HG03045 (cell line): ENCODE data around the gene PALLD.
"Not testable (repeated sequence)": the region's sequence is repeated elsewhere in the genome, so short reads cannot be mapped to it uniquely, and the experiment has no call there.

Source experiments
- ATAC-seq: cut with Tn5 transposase; IDR thresholded peaks from one replicate; pipeline ENCODE4 v1.9.1; 2021; ENCODE audit warnings: mild to moderate bottlenecking, moderate library complexity; ENCODE audit not compliant: unreplicated experiment

PALLD gene

GRCh38 chr4:168496834-168497233 is at the start of gene PALLD:
TSS of gene PALLD (plus strand) at chr4:168497052.
- ATAC-seq: no peak

GRCh38 chr4:168449063-168449462 is 47.8 kb upstream of the PALLD start:
- ATAC-seq: not testable (repeated sequence)

DNA sequence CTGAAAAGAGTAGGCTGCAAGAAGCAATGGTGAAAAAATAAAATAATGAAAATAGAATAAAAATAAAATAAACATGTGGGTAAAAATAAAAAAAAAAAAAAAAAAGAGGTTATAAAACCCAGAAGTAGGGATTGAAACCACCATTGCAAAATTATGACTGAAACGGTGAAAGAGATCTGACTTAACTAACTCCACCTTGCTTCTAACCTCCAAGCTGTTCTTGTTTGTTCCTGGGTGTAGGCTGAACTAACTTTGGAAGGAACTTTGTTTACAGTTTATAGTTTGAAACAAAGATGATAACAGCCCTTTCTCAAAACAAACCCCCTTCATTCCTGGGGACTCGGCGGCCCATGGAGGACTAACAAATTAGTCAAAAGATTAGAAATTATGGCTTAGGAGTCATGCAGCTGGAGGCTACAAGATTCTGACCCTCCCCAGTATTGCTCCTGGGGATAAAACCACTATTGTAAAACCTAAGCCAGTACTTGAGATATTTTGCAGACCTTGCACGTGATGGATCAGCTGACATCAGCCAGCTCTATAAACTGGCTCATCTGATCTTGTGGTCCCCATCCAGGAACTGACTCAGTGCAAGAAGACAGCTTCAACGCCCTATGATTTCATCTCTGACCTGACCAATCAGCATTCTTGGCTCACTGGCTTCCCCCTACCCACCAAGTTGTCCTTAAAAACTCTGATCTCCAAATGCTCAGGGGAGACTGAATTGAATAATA is 47.0 kb upstream of the PALLD start:
- no peak for ATAC-seq

DNA sequence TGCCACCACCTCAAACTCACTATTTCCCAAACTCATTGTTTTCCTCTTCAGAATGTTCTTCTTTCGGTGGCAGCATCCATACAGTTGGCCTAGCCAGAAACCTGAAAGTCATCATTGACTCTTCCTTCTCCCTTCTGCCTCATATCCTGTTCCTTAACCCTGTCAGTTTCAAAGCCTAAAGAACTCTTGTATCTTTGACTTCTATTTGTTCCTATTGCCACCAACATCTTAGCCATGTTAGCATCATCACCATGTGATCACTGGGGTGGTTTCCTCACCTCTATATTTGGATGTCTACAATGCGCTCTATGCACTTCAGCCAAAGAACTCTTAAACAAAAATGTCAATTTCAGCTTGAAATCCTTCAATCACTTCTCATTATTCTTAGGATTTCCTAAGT is 45.5 kb upstream of the PALLD start:
- peak; percentile 26 for ATAC-seq

DNA sequence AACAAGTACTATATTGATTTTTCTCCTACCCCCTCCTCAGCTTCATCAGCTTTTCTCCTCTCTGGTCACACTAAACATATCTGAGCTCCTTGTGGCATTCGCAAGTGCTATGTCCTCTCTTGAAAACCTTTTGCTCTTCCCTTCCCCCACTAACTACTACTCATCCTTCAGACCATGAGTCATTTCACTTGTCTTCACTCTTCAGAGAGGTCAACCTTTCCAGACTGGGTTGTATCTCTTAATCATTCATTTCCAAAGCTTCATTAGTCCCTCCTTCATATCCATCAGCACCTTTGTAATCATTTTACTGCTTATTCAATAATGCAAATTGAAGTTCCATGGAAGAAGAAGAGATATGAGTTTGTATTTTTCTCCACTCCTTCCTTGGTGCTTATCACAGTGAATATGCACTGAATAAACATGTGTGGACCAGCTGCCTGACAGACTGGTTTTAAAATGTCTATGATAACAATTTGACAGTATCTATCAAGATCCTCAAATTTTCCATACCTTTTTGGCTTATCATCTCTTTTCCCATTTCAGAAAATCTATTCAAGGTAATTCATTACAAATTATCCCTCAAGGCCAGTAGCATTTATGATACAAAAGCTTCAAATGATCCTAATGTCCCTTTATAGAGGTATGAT is 45.0 kb upstream of the PALLD start:
- peak; percentile 82 for ATAC-seq

GRCh38 chr4:168453146-168453545 is 43.7 kb upstream of the PALLD start:
- no peak for ATAC-seq

DNA sequence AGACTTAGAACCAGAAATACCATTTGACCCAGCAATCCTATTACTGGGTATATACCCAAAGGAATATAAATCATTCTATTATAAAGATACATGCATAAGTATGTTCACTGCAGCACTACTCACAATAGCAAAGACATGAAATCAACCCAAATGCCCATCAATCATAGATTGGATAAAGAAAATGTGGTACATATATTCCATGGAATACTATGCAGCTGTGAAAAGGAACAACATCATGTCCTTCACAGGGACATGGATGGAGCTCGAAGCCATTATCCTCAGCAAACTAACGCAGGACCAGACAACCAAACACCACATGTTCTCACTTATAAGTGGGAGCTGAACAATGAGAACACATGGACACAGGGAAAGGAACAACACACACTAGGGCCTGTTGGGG is 38.6 kb upstream of the PALLD start:
- ATAC-seq: not testable (repeated sequence)

DNA sequence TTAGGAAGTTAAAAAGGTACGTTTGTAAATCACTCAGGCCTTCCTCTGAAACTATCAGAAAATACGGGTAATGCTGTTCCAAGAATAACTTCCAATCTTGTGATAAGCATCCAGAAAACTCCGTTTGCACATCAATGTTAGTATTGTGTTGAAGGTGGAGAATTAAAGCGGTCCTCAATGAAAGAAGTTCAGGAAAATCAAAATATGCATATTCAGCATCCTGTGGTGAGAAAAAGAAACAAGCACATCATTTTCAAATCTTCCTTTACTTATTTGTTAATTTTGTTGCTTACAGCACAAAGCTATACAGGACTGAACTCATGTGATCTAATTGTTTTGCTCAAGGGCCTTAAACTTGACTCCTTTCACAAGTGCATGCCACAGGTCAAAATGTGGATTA is 35.0 kb upstream of the PALLD start:
- no peak for ATAC-seq

DNA sequence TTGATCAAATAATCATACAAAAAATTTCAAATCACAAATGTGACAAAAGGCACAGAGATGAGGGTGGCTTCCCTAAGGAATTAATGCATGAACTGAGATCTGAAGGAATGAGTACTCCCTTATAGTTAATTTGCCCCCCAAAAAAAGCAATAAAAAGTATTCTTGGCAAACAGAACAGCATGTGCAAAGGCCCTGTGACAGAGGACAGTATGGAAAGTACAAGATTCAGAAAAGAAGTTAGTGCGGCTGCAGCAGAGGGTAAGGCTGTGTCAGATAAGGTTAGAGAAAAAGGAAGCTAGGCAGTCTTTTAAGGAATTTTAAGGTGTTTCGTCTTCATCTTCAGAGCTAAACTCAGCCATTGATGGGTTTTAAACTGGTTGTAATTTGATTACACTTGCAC is 23.9 kb upstream of the PALLD start:
- ATAC-seq: no peak

DNA sequence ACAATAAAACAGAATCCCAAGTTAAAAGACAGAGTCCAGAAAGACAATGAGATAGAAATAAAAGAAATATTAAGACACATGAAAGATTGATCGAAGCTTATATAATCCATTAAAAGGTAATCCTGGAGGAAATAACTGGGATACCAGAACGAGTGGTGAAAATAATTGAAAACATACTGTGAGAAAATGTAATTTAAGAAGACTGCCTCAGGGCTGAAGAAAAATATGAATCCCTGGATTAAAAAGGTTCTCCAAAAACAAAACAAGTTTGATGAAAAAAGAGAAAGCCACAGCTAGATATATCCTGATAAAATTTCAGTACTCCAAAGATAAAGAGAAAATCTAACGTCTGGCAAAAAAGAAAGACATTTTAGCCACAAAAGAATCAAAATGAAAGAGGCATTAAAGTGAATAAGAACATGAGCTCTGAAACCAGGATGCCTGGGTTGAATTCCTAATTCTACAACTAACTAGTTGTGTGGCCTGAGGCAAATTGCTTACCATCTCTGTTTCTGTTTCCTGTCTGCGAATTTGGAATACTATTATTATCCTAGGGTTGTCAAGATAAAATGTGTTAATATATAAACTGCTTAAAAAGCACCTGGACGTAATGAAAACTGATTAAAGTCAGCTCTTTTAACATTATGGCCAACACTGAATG is 22.1 kb upstream of the PALLD start:
- no peak for ATAC-seq

GRCh38 chr4:168475745-168476144 is 21.1 kb upstream of the PALLD start:
- ATAC-seq: no peak

- no peak for ATAC-seq
Observed at GRCh38 chr4:168478868-168479267, 18.0 kb upstream of the PALLD start.

- no peak for ATAC-seq
Observed at GRCh38 chr4:168480931-168481611, 15.8 kb upstream of the PALLD start.

- no peak for ATAC-seq
Observed at GRCh38 chr4:168483811-168484210, 13.0 kb upstream of the PALLD start.

DNA sequence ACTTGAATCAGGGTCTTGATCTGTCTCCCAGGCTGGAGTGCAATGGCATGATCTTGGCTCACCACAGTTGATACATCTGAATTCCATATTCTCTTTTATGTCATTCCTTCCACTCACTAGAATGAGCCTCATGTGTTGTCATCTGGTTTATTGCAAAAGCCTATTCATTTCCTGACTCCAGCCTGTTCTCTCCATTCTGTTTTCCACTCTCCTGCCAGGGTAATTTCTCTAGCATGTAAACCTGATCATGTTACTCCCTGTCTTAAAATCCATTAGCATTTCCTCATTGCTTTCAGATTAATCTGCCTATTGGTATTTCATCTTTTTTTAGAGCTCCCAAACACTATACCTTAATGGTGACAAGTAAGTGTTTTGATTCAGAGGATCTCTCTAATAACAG is 12.2 kb upstream of the PALLD start:
- ATAC-seq: no peak

DNA sequence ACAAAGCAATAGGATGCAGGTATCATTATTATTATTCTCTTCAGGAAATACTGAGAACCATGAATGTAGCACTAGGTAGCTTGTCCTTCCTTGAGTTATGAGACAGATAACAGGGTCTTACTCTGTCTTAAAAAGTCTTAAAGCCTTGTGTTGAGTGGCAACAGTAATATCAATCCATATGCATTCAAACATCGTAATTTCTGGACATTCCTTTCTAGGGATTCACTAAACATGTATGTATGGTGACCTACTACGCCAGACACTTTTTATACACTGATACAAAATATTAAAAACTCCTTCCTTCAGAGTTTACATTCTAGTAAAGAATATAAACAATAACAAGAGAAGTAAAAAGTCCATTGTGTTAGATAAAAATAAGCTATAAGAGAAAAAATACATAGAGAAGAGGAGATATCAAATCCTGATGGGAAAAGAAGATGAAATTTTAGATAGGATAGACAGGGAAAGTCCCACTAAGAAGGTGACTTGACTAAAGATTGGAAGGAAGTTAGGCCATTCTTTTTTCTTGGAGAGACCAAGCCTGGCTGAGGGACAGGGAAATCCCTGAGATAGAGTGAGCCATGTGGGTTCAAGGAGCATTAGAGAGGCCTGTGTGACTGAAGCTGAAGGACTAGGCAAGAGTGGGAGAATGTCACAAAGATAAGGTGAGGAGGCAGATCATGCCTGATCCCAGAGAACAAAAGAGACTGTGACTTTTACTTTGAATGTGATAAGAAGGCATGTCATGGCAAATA is 11.5 kb upstream of the PALLD start:
- no peak for ATAC-seq

- no peak for ATAC-seq
Observed at GRCh38 chr4:168486912-168487281, 10.0 kb upstream of the PALLD start.

GRCh38 chr4:168487282-168488035 is 9.4 kb upstream of the PALLD start:
- no peak for ATAC-seq

DNA sequence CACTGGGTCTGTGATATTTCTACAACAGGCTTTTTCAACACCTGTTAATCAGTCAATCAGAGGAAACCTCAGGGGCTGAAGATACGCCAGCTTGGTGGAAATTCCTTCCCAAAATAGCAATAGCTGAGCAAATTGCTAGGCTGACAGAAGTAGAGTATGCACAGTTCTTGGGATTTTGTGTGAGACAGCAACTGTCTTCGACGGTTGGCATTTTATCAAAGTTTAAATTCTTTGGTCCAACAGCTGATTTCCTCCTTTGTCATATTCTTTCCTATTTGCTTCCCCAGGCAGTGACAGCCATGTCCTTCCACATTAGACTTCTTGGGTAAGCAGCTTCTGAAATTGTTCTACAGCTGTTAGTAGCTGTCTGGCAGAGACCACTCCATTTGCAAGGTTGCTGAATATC is 8.0 kb upstream of the PALLD start:
- ATAC-seq: no peak

GRCh38 chr4:168489616-168490015 is 7.2 kb upstream of the PALLD start:
- no peak for ATAC-seq
